Psoas muscle (tissue), 8 donors: ENCODE measurements around the gene ZNF341. TPM values are rescaled to one million over a fixed set of nuclear protein-coding genes. Genes with fewer than 3 reads are reported as not detected.

Experiments used
- ATAC-seq, 4 donors: fragments of 200-7000 bp; cut with Tn5 transposase; one replicate each; pipeline ENCODE4 v1.9.1; 2020; ENCODE audit warnings: moderate library complexity in 3 of 4, mild to moderate bottlenecking in 2 of 4
- DNase-seq, 2 donors: peaks; one replicate each; pipeline ENCODE4 v3.0.0-alpha.2; 2020
- H3K27ac ChIP-seq: fragments of 200-600 bp; one replicate; pipeline ENCODE4 v1.8.0; 2022
- H3K27me3 ChIP-seq, 3 donors: fragments of 200-600 bp in 1 of 3; one replicate each; pipeline versions ENCODE4 v1.6.1 to v1.8.0; 2013 to 2022; ENCODE audit warnings: low read length in 2 of 3, mild to moderate bottlenecking in 2 of 3, moderate library complexity in 1 of 3; ENCODE audit not compliant: insufficient read depth in 3 of 3
- H3K36me3 ChIP-seq, 2 donors: fragments of 200-600 bp in 1 of 2; one replicate each; pipeline versions ENCODE4 v1.6.1 to v1.8.0; 2013 to 2022; ENCODE audit warnings: low read depth in 1 of 2, mild to moderate bottlenecking in 1 of 2, moderate library complexity in 1 of 2; ENCODE audit not compliant: insufficient read depth in 1 of 2
- H3K4me1 ChIP-seq: fragments of 200-600 bp; one replicate; pipeline ENCODE4 v1.8.0; 2022
- H3K4me3 ChIP-seq: fragments of 200-600 bp; one replicate; pipeline ENCODE4 v1.8.0; 2022; ENCODE audit warnings: mild to moderate bottlenecking
- H3K9me3 ChIP-seq: fragments of 200-600 bp; one replicate; pipeline ENCODE4 v1.8.0; 2022
- WGBS, 3 donors: extraction: QIAGEN DNeasy Blood & Tissue Kit; methylation state at CpG; one replicate each; pipeline versions ENCODE4 v1.1.6 to v1.1.7; 2013; 5-methylcytosine and 5-hydroxymethylcytosine counted together
- intact Hi-C, 2 donors: fragments of 100-400 bp; cut with DNase I; formaldehyde crosslinking; loops; one replicate each; pipeline versions ENCODE4 v1.11.0 to v1.14.2; 2022
- polyA plus RNA-seq, 3 donors: library from polyadenylated mRNA; stranded (reverse); fragments of 200-250 nt; gene quantifications; one replicate each; pipeline ENCODE4 v1.2.3, GENCODE V29; 2013
- total RNA-seq, 4 donors: library from RNA; stranded (reverse); fragmentation: NEBNext Ultra II Directional in 2 of 4; extraction: Animal tissue kit (Norgen Biotek cat#: 25700) in 2 of 4; gene quantifications; one replicate each; pipeline versions ENCODE4 v1.2.1 to v1.2.4, GENCODE V29; 2021 to 2023
- TF ChIP-seq, protein P1 (sequence below): fragments of 200-600 bp; IDR thresholded peaks from one replicate; pipeline ENCODE4 v1.8.0; 2022; ENCODE audit warnings: antibody characterized with exemption
- donor health status: healthy with polysubstance abuse.
- donor health status: DM: no; HTN: no; CAD: no; lungs with moderate emphysema.
- donor health status: Bipolar disorder and iron deficiency.
- donor health status: healthy.
- donor health status: DM: yes; HTN: yes; CAD: no.
- donor health status: DM: no; HTN: no; CAD: no.
- donor health status: DM: no; HTN: no; CAD: no.
- donor health status: DM: yes; HTN: yes; CAD: no.

Gene ZNF341
- total and polyA plus RNA-seq, 7 donors = 1.3 to 3.0 (median 1.5) TPM

DNA sequence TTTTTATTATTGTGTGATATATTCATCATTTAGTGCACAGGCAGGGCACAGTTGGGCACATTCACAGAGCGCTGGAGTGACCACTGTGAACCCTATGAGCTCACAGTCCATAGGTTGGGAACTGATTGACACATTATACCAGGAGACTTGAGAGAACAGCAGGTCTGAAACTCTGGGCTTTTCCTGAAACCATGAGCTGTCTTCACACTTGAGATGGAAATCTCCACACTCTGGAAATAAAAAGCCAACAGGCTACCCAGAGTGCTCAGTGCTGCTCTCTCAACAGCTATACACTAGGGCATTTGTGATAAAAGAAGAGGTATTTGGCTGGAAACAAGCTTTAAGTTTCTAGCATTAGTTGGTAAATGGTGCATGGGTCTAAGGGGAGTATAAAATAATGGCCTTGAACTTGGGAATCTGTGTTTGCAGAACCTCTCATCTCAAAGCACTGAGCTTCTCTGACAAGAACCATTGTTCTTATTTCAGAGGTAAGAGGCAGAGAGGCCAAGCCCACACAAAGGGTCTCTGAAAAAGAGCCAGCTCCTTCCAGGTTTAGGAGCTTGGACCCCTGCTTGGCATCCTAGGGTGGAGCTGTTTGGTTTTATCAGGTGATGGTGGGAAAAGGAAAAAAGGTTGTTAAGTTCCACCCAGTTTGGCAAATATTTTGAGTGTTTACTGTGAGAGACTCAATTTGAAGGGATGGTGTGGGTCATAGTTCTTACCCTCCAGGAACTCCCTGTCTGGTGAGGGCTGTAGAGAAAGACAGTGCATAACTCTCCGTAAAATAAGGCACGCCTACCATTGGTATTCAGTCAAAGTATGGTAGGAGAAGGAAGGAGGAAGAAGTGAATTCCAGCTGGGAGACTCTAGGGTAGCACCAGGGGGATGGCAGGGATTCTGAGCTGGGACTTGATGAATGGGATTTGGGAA is 93.8 kb downstream of the ZNF341 start:
- H3K27ac ChIP-seq = no peak overlapping the region
- peaks cover 85% of the 10 kb centered on the region for H3K4me1 ChIP-seq
- intact Hi-C loops = no loop called here

GRCh38 chr20:33826270-33826897 is 94.6 kb downstream of the ZNF341 start:
- ATAC-seq (no peak), DNase-seq (no peak)
- Histone ChIP-seq H3K9me3 (no peaks in the 10 kb centered on the region), H3K4me1 (peaks cover 84% of the 10 kb centered on the region), H3K36me3 (no peaks in the 10 kb centered on the region), H3K4me3 (no peak overlapping the region), H3K27me3 (no peaks in the 10 kb centered on the region), H3K27ac (no peak overlapping the region)
- TF ChIP-seq, protein P1, sequence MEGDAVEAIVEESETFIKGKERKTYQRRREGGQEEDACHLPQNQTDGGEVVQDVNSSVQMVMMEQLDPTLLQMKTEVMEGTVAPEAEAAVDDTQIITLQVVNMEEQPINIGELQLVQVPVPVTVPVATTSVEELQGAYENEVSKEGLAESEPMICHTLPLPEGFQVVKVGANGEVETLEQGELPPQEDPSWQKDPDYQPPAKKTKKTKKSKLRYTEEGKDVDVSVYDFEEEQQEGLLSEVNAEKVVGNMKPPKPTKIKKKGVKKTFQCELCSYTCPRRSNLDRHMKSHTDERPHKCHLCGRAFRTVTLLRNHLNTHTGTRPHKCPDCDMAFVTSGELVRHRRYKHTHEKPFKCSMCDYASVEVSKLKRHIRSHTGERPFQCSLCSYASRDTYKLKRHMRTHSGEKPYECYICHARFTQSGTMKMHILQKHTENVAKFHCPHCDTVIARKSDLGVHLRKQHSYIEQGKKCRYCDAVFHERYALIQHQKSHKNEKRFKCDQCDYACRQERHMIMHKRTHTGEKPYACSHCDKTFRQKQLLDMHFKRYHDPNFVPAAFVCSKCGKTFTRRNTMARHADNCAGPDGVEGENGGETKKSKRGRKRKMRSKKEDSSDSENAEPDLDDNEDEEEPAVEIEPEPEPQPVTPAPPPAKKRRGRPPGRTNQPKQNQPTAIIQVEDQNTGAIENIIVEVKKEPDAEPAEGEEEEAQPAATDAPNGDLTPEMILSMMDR = no peak
- 76 to 87% (median 85%) methylated on average over 5 of the region's 5 CpGs for WGBS, 3 donors
- intact Hi-C loops = no loop called here

More for the DNA sequence above, 93.8 kb downstream of the ZNF341 start:
- 93% methylated on average over 3 of the region's 3 CpGs for WGBS, 3 donors
- ATAC-seq (no peak), DNase-seq (no peak)
- Histone ChIP-seq H3K27me3 (no peaks in the 10 kb centered on the region), H3K4me3 (no peak overlapping the region), H3K36me3 (no peaks in the 10 kb centered on the region), H3K9me3 (no peaks in the 10 kb centered on the region)
- TF ChIP-seq, protein P1 = no peak

DNA sequence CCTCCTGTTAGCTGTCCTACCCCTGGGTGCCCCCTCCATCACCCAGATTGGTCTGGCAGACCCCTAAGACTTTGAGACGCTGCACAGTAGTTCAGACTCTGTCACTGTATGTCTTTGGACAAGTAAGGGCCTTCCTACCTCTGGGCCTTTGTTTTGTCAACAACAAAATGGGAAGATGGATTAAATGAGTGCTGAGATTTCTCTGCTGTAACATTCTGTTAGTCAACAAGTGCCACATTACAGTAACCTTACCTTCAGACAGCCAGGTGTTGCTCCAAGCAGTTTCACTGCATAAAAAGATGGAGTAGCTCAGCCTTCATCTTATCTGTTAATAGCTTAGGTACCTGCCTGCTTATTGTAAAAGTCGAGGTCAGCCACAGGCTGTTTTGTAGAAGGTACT is 95.3 kb downstream of the ZNF341 start:
- H3K9me3 ChIP-seq = no peaks in the 10 kb centered on the region
- peak overlapping the region; percentile 77 for H3K27ac ChIP-seq
- intact Hi-C loops = no loop called here
- no peak for ATAC-seq
- no peak for DNase-seq
- H3K27me3 ChIP-seq = no peaks in the 10 kb centered on the region
- 83 to 88% (median 87%) methylated on average over 2 of the region's 2 CpGs for WGBS, 3 donors
- H3K4me1 ChIP-seq = peaks cover 83% of the 10 kb centered on the region
- no peaks in the 10 kb centered on the region for H3K36me3 ChIP-seq
- no peak overlapping the region for H3K4me3 ChIP-seq
- TF ChIP-seq, protein P1 = no peak

GRCh38 chr20:33827634-33828325 is 96.0 kb downstream of the ZNF341 start:
- intact Hi-C loops = no loop called here
- Histone ChIP-seq H3K27me3 (no peaks in the 10 kb centered on the region), H3K36me3 (no peaks in the 10 kb centered on the region), H3K4me1 (peaks cover 81% of the 10 kb centered on the region), H3K4me3 (no peak overlapping the region), H3K27ac (peak overlapping the region; percentile 77), H3K9me3 (no peaks in the 10 kb centered on the region)
- TF ChIP-seq, protein P1 = no peak
- DNase-seq (no peak), ATAC-seq (no peak)
- WGBS, 3 donors = 58 to 76% (median 65%) methylated on average over 4 of the region's 4 CpGs
